ENCODE results near the gene CSMD2. TPM values are rescaled to one million over a fixed set of nuclear protein-coding genes. Genes with fewer than 3 reads are reported as not detected.

The CSMD2 gene
- total RNA-seq, 6 experiments from 2014 or later: under 0.01 to 0.19 (median 0.09) TPM; not detected in 1

DNA sequence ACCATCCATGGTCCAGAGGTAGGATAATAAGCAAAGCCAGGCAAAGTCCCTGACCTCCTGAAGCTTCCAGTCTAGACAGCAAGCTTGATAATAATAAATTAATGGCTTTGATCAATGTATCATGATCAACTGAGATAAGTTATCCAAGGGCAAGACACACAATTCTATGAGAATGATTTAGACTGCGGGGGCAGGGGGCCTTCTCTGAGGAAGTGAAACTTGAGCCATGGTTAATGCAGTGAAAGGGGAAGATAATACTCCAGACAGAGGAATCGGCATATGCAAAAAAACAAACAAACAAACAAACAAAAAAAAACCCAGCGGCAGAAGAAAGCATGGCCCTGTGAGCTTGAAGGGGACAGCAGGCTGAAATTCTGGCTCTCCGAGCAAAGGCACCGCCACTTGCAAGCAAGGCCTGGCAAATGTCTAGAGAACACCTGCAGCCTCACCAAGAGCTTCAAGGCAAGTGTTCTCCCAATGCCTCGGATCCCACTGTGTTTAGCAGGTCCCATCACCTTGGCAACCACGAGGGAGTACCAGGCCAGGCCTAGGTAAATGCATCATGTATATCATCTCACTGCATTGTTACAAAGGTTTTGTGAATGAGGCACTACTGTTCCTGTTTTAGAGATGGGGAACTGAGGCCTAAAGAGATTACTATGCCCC lies 24.9 kb downstream of the CSMD2 start:
- no peaks in the 10 kb centered on the region for H3K27me3 ChIP-seq
- no peak overlapping the region for H3K27ac ChIP-seq
- DNase-seq: no peak
- H3K4me3 ChIP-seq: no peak overlapping the region
- intact Hi-C loops (cut with DNase I): no loop called here
- 55% methylated on average over 7 of the region's 7 CpGs for WGBS (ENCODE audit: insufficient coverage, low coverage, low lambda C conversion rate, missing lambda C conversion rate)
- H3K4me1 ChIP-seq: no peaks in the 10 kb centered on the region
- no peaks in the 10 kb centered on the region for H3K36me3 ChIP-seq
- ATAC-seq: no peak
- no peaks in the 10 kb centered on the region for H3K9me3 ChIP-seq
- TF ChIP-seq, protein P1, sequence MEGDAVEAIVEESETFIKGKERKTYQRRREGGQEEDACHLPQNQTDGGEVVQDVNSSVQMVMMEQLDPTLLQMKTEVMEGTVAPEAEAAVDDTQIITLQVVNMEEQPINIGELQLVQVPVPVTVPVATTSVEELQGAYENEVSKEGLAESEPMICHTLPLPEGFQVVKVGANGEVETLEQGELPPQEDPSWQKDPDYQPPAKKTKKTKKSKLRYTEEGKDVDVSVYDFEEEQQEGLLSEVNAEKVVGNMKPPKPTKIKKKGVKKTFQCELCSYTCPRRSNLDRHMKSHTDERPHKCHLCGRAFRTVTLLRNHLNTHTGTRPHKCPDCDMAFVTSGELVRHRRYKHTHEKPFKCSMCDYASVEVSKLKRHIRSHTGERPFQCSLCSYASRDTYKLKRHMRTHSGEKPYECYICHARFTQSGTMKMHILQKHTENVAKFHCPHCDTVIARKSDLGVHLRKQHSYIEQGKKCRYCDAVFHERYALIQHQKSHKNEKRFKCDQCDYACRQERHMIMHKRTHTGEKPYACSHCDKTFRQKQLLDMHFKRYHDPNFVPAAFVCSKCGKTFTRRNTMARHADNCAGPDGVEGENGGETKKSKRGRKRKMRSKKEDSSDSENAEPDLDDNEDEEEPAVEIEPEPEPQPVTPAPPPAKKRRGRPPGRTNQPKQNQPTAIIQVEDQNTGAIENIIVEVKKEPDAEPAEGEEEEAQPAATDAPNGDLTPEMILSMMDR (IDR thresholded peaks at IDR 0.05): no peak
- no peak for TF ChIP-seq POLR2A (IDR thresholded peaks at IDR 0.05)

DNA sequence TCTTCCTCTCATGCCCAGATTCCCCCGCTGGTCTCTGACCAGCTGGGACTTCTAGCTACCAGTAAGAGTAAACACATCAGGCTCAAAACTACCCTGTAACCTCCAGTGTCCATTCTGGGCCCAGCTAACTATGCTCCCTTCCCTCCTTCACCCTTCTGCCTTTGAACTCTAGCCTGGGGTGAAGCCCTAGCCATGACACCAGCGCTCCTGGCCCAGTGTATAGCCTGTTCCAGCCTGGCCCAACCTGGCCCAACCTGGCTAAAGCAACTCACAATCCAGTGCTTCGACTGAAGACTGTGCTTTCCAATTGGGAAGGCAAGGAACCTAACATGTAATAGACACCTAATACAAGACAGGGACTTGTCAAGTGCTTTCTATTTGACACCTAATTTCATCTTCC lies 27.6 kb downstream of the CSMD2 start:
- Histone ChIP-seq H3K4me3 (no peak overlapping the region), H3K4me1 (no peaks in the 10 kb centered on the region), H3K36me3 (no peaks in the 10 kb centered on the region), H3K27ac (no peak overlapping the region), H3K9me3 (no peaks in the 10 kb centered on the region), H3K27me3 (no peaks in the 10 kb centered on the region)
- intact Hi-C loops (cut with DNase I): no loop called here
- WGBS (ENCODE audit: insufficient coverage, low coverage, low lambda C conversion rate, missing lambda C conversion rate): 65% methylated on average over 3 of the region's 3 CpGs
- DNase-seq (no peak), ATAC-seq (no peak)
- TF ChIP-seq, protein P1 (IDR thresholded peaks at IDR 0.05): no peak
- no peak for TF ChIP-seq POLR2A (IDR thresholded peaks at IDR 0.05)

DNA sequence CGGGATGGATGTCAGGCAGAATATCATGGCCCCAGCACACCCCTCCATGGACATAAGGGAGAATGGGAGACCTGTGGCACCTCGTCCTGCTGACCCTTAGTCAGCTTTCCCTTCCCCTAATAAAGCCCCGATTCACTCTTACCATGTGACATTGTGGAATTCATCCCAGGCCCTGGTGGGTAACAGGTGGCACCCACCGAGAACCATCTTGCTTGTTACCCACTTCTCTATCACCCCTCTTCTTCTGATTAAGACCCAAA lies 32.9 kb downstream of the CSMD2 start:
- no peaks in the 10 kb centered on the region for H3K36me3 ChIP-seq
- H3K27ac ChIP-seq: no peak overlapping the region
- H3K4me1 ChIP-seq: no peaks in the 10 kb centered on the region
- H3K9me3 ChIP-seq: no peaks in the 10 kb centered on the region
- WGBS (ENCODE audit: insufficient coverage, low coverage, low lambda C conversion rate, missing lambda C conversion rate): 92% methylated on average over 2 of the region's 4 CpGs
- H3K27me3 ChIP-seq: no peaks in the 10 kb centered on the region
- TF ChIP-seq, protein P1 (IDR thresholded peaks at IDR 0.05): no peak
- H3K4me3 ChIP-seq: no peak overlapping the region
- intact Hi-C loops (cut with DNase I): no loop called here
- DNase-seq: no peak
- no peak for ATAC-seq

DNA sequence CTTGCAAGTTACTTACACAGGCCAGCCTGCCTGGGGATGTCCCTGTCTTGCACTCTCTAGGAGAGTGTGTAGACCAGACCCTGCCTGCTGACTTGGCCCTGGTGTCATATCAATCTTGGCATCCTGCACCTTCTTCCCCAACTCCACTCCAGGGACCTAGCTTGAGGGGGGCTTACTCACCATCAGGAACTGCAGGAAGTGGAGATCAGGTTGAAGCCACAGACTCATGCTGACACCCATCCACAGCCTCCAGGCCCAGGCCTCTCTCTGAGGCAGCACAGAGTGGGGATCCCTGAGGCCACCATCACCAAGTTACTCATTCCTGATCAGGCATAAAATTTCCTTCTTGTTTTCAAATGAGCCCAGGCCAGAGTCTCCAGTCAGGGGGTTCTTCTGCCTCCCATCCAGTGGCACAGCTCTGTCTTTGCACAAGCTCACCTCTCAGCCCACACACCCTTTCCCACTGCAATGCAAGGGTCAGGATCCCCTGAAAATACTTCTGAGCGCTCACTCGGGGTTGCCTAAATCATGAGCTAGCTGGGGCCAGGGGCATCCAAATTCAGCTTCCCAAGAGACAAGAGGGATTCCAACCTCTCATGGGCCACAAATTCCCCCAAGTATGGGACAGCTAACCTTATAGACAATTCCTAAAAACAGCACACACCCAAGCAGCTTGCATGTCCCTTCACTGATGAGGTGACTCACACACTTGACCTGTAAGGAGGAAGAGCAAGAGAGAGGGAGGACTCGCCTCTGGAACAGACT lies 33.5 kb downstream of the CSMD2 start:
- no peak for TF ChIP-seq POLR2A (IDR thresholded peaks at IDR 0.05)
- TF ChIP-seq, protein P1 (IDR thresholded peaks at IDR 0.05): no peak
- H3K27ac ChIP-seq: no peak overlapping the region
- ATAC-seq (no peak), DNase-seq (no peak)
- no peaks in the 10 kb centered on the region for H3K4me1 ChIP-seq
- no peaks in the 10 kb centered on the region for H3K36me3 ChIP-seq
- 78% methylated on average over 2 of the region's 3 CpGs for WGBS (ENCODE audit: insufficient coverage, low coverage, low lambda C conversion rate, missing lambda C conversion rate)
- intact Hi-C loops (cut with DNase I): no loop called here
- no peak overlapping the region for H3K4me3 ChIP-seq
- H3K27me3 ChIP-seq: no peaks in the 10 kb centered on the region
- no peaks in the 10 kb centered on the region for H3K9me3 ChIP-seq
